ENCODE data around the gene SCNN1B.

- no peak for TF ChIP-seq CTCF (IDR thresholded peaks at IDR 0.05)
- TF ChIP-seq POLR2A (IDR thresholded peaks at IDR 0.05): no peak
- no peak for TF ChIP-seq EP300 (IDR thresholded peaks at IDR 0.05)
These were observed 112.6 kb downstream of the SCNN1B start for GRCh38 chr16:23414731-23415130.
